Duodenal mucosa (tissue), 2 donors: ENCODE measurements around the gene NDUFS1.
"Not testable (repeated sequence)": the region's sequence is repeated elsewhere in the genome, so short reads cannot be mapped to it uniquely, and the experiment has no call there.

Experiments used
- H3K27ac ChIP-seq: one replicate; pipeline ENCODE4 v1.7.0; 2013; ENCODE audit warnings: low read depth, low read length
- H3K27me3 ChIP-seq, 2 donors: one replicate each; pipeline ENCODE4 v1.7.0; 2013; ENCODE audit warnings: low read length in 2 of 2, control low read depth in 1 of 2; ENCODE audit not compliant: insufficient read depth in 2 of 2, control insufficient read depth in 1 of 2
- H3K36me3 ChIP-seq, 2 donors: one replicate each; pipeline ENCODE4 v1.7.0; 2013; ENCODE audit warnings: low read length in 2 of 2, control low read depth in 1 of 2; ENCODE audit not compliant: insufficient read depth in 2 of 2, control insufficient read depth in 1 of 2
- H3K4me1 ChIP-seq, 2 donors: one replicate each; pipeline ENCODE4 v1.7.0; 2013; ENCODE audit warnings: low read length in 2 of 2, control low read depth in 1 of 2; ENCODE audit not compliant: insufficient read depth in 2 of 2, control insufficient read depth in 1 of 2
- H3K4me3 ChIP-seq, 2 donors: one replicate each; pipeline ENCODE4 v1.7.0; 2013; ENCODE audit warnings: low read length in 2 of 2, low read depth in 1 of 2
- H3K9ac ChIP-seq, 2 donors: one replicate each; pipeline ENCODE4 v1.7.0; 2013; ENCODE audit warnings: low read length in 2 of 2, low read depth in 1 of 2
- H3K9me3 ChIP-seq, 2 donors: one replicate each; pipeline ENCODE4 v1.7.0; 2013; ENCODE audit warnings: low read length in 2 of 2, control low read depth in 1 of 2; ENCODE audit not compliant: control insufficient read depth in 1 of 2

NDUFS1 gene

DNA sequence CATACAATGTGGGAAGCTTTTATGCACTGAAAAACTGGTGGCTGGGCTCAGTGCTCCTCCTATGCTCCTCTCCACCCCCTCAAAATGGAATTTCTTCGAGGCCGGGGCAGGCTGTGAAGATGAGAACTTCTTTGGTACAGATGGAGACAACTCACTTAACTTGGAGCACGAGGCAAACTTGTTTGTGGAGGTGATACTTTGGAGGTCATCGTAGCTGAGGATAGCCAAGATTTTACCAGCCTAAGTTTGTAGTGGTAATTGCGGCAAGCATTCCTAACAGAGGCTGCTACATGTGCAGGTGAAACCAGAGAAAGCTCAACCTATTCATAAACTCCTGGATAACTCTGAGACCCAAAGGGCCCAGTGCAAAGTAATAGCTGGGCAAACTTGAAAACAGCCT lies 13.6 kb downstream of the NDUFS1 start:
- Histone ChIP-seq H3K4me3 (no peak overlapping the region), H3K36me3 (peaks cover 34 to 80% of the 10 kb centered on the region in 2 donors), H3K27me3 (no peaks in the 10 kb centered on the region), H3K4me1 (no peaks in the 10 kb centered on the region), H3K9ac (no peak overlapping the region), H3K9me3 (no peaks in the 10 kb centered on the region), H3K27ac (no peak overlapping the region)

DNA sequence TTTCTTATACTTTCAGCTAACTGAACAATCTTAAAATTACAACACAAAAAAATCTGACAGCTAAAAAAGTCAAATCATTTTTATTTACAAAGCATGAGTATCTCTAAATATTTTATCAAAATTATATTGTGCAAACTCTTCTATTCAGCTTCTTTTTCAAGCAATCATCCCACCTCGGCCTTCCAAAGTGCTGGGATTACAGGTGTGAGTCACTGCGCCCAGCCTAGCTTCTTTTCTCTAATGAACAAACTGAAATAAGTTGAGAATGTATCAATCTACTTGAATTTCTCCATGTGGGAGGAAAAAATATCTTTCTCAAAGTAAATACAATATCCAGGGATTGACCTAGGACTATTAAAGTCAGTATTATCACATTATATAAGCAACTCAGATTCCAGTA lies 14.9 kb downstream of the NDUFS1 start:
- no peak overlapping the region for H3K9ac ChIP-seq
- H3K4me1 ChIP-seq: no peaks in the 10 kb centered on the region
- no peak overlapping the region for H3K4me3 ChIP-seq
- H3K27me3 ChIP-seq: no peaks in the 10 kb centered on the region
- H3K9me3 ChIP-seq: no peaks in the 10 kb centered on the region
- no peak overlapping the region for H3K27ac ChIP-seq
- H3K36me3 ChIP-seq: peaks cover 35 to 84% of the 10 kb centered on the region in 2 donors

DNA sequence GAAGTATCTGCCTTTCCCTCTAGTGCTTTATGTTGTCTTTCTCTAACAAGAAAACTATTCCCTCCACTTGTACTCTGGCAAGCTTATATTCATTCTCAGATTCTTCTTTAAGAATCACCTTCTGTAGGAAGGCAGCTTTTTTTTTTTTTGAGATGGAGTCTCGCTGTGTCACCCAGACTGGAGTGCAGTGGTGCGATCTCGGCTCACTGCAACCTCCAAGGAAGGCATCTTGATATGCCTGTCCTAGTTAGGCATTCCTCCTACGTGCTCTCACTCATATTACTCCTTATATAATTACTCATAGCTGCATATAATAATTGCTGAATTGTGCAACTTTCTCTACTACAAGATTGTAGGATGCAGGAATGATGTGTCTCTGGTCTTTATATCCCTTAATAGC lies 15.8 kb downstream of the NDUFS1 start:
- no peak overlapping the region for H3K9ac ChIP-seq
- no peak overlapping the region for H3K27ac ChIP-seq
- no peaks in the 10 kb centered on the region for H3K9me3 ChIP-seq
- peaks cover 33 to 83% of the 10 kb centered on the region in 2 donors for H3K36me3 ChIP-seq
- no peak overlapping the region for H3K4me3 ChIP-seq
- H3K4me1 ChIP-seq: no peaks in the 10 kb centered on the region
- H3K27me3 ChIP-seq: no peaks in the 10 kb centered on the region

DNA sequence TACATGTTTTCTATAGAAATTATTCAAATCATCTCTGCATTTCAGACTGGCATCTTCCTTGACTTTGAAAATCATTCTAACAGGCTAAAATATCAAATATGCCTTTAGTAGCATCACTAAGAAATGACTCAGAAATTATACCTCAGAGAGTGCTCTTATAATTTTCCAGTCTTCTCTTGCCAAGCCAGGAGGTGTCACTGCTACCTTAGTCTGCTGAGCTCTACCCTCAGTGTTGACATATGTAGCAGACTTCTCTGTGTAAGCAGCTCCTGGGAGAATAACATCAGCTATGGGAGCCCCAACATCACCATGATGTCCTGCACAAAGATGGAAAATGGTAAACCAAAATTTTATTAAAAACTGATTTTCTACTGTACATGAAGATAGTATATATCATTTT lies 31.6 kb downstream of the NDUFS1 start:
- Histone ChIP-seq H3K27ac (no peak overlapping the region), H3K4me1 (no peaks in the 10 kb centered on the region), H3K4me3 (no peak overlapping the region), H3K36me3 (peaks cover 15 to 69% of the 10 kb centered on the region in 2 donors), H3K27me3 (no peaks in the 10 kb centered on the region), H3K9me3 (no peaks in the 10 kb centered on the region), H3K9ac (no peak overlapping the region)

DNA sequence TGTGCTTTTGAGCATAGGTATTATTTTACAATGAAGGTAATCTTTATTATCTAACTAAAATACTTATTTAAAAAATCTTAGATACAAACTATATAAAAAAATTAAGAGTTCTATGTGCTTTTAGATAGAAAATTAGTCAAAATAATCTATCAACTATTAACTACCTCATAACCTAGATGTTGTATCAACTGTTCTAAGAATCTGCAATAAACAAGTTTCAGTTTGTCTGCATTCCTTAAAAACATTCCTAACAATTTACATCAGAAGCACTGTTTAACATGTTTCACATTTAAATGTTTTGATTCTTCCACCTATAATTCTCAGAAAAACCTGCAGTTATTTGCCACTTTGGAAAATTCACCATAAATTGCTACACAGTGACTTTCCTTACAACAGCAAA lies 33.3 kb downstream of the NDUFS1 start:
- Histone ChIP-seq H3K36me3 (peaks cover 22 to 74% of the 10 kb centered on the region in 2 donors), H3K4me1 (no peaks in the 10 kb centered on the region), H3K27ac (no peak overlapping the region), H3K9me3 (no peaks in the 10 kb centered on the region), H3K27me3 (no peaks in the 10 kb centered on the region), H3K4me3 (no peak overlapping the region), H3K9ac (no peak overlapping the region)

DNA sequence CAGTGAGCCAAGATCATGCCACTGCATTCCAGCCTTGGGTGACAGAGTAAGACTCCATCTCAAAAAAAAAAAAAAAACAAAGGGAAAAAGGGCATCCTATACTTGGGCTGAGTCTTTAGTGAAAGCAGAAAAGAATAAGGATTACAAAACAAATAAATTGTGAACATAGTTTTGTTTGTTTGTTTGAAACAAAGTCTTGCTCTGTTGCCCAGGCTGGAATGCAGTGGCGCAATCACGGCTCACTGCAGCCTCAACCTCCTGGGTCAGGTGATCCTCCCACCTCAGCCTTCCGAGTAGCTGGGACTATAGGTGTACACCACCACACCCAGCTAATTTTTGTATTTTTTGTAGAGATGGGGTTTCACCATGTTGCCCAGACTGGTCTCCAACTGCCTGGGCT lies 36.7 kb downstream of the NDUFS1 start:
- not testable (repeated sequence) for H3K4me1 ChIP-seq, H3K4me3 ChIP-seq, H3K9me3 ChIP-seq, H3K27ac ChIP-seq, H3K9ac ChIP-seq, H3K27me3 ChIP-seq
- H3K36me3 ChIP-seq: peaks cover 14 to 63% of the 10 kb centered on the region in 2 donors

DNA sequence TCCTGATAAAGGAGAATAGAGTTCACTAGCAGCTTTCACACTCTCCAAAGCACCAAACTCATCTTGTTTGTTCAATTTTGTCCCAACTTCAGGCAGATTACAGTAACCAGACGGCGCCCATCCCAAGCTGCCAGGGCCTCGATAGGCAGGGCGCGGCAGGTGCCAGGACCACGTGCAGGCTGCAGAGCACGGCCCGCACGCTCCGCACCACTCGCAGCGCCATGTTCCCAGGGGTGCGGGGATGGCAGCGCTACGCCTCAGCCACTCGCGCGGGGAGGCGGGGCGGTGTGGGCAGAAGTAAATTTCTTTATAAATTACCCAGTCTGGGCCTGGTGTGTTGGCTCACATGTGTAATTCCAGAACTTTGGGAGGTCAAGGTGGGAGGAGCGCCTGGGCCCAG lies 43.0 kb downstream of the NDUFS1 start:
- no peak overlapping the region for H3K4me3 ChIP-seq
- H3K4me1 ChIP-seq: no peaks in the 10 kb centered on the region
- no peaks in the 10 kb centered on the region for H3K27me3 ChIP-seq
- peaks cover 9 to 17% of the 10 kb centered on the region in 2 donors for H3K36me3 ChIP-seq
- no peak overlapping the region for H3K27ac ChIP-seq
- H3K9ac ChIP-seq: no peak overlapping the region
- H3K9me3 ChIP-seq: no peaks in the 10 kb centered on the region

DNA sequence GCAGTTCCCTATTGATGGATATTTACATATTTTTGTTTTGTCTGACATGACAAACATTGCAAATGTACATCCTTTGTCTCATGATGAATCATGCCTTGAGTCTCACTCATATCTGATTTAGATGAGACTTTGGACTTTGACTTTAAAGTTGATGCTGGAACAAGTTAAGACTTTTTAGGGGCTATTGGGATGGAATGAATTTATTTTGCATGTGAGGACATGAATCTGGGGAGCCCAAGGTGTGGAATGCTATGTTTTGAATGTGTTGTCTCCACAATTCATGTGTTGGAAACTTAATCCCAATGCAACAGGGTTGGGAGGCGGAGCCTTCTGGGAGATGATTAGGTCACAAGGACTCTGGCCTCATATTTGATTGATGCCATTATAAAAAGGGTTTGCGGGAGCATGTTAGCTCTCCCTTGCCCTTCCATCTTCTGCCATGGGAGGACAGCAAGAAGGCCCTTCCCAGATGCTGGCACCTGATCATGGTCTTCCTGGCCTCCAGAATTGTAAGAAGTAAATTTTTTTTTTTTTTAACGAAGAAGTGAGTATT lies 44.1 kb downstream of the NDUFS1 start:
- Histone ChIP-seq H3K36me3 (peaks cover 4 to 5% of the 10 kb centered on the region in 2 donors), H3K9me3 (no peaks in the 10 kb centered on the region), H3K4me3 (no peak overlapping the region), H3K4me1 (no peaks in the 10 kb centered on the region), H3K27me3 (no peaks in the 10 kb centered on the region), H3K9ac (no peak overlapping the region), H3K27ac (no peak overlapping the region)

DNA sequence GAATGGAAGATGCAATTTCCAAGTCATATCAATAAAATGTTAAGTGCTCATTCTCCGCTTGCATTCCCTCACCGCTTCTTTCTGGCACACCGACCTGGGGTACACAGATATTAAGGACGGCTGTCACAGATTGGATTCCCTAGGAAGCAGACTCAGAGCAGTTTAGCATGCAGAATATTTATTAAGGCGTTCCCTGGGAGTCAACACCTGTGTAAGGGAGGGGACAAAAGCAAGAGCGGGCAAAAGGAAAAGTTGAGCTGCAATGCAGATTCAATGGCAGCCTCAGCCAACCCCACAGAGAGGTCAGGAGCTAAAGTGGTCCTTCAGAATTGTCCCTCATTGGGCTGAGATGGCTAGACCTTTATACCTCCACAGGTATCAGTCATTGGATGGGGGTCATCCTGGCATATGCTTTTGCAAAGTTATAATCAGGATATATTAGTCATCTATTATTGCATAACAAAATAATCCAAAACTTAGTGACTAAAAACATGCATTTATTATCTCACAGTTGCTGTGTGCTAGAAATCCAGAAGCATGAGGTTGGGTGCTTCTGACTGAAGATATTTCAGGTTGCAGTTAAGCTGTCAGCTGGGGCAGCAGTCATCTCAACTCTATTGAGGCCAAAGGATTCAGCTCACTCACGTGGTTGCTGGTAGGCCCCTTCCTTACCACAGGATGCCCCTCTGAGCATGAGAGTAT lies 46.2 kb downstream of the NDUFS1 start:
- H3K9me3 ChIP-seq: no peaks in the 10 kb centered on the region
- H3K27ac ChIP-seq: no peak overlapping the region
- no peaks in the 10 kb centered on the region for H3K4me1 ChIP-seq
- no peak overlapping the region for H3K9ac ChIP-seq
- peaks cover 0 to 4% of the 10 kb centered on the region in 2 donors for H3K36me3 ChIP-seq
- no peak overlapping the region for H3K4me3 ChIP-seq
- H3K27me3 ChIP-seq: no peaks in the 10 kb centered on the region

DNA sequence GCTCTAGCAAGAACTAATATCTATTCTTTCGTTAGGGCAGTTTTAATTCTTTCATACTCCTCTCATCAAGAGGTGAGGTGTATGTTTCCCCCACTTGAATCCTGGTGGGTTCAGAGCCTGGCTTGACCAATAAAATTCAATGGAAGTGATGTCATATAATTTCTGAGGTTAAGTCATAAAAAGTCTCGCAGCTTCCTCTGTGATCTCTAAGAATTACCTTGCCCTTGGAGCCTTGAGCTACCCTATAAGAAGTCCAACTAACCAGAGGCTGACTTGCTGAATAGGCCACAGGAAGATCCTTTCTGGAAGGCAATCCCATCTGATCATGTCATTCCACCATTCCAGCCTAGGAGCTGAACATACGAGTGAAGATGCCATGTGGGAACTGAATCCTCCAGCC lies 47.1 kb downstream of the NDUFS1 start:
- Histone ChIP-seq H3K4me1 (no peaks in the 10 kb centered on the region), H3K9ac (no peak overlapping the region), H3K9me3 (no peaks in the 10 kb centered on the region), H3K36me3 (peaks cover 0 to 4% of the 10 kb centered on the region in 2 donors), H3K4me3 (no peak overlapping the region), H3K27ac (no peak overlapping the region), H3K27me3 (no peaks in the 10 kb centered on the region)
